NCI-H2171 treated with DMSO at 0.1 percent for 48 hours (cell line): Measurements from ENCODE around the gene CMPK2.

Source experiments
- DNase-seq: peaks from one replicate; lab custom pipeline; 2025; lab: John Stamatoyannopoulos, UW

CMPK2 gene

GRCh38 chr2:6810961-6811360 lies 54.7 kb downstream of the CMPK2 start:
- DNase-seq, result peak; percentile 41

- DNase-seq, result no peak
Measured at GRCh38 chr2:6808426-6808825, 57.3 kb downstream of the CMPK2 start.

GRCh38 chr2:6806604-6807003 lies 59.1 kb downstream of the CMPK2 start:
- no peak for DNase-seq

DNA sequence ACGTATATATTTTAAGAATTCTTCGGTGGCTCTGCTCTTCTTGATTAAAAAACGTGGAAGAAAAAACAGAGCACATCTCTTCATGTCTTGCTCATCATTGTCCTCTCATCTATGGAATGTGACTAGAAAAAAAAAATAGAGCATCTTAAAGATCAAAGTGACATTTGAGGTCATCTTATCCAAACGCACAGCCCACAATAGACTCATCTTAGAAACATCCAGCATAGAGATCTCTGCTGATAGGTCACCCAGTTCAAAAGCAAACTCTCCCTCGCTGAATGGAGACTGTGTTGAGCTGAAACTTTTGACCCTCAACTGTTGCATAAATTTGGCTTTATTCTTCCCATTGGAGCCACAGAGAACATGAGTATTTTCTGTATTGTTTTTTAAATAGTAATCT lies 65.2 kb downstream of the CMPK2 start:
- no peak for DNase-seq
